Gastrocnemius medialis (tissue), 4 donors: ENCODE data around the gene DIP2A.

Experiments
- POLR2A ChIP-seq, 2 donors: fragments of 450-650 bp; IDR thresholded peaks; one replicate each; pipeline ENCODE4 v1.6.1; 2017; ENCODE audit warnings: antibody characterized with exemption in 2 of 2, mild to moderate bottlenecking in 2 of 2, moderate library complexity in 2 of 2
- TF ChIP-seq, protein P1 (sequence below), 5 experiments: fragments of 450-650 bp in 3 of 5; fragments of 200-600 bp in 2 of 5; sonication (generic) in 2 of 5; IDR thresholded peaks in 4 of 5; conservative IDR thresholded peaks in 1 of 5; 1 replicate in 4 of 5; 2 replicates in 1 of 5; pipeline ENCODE4 v1.5.1; 2016 to 2019; ENCODE audit warnings: antibody characterized with exemption in 5 of 5, mild to moderate bottlenecking in 3 of 5, moderate library complexity in 3 of 5

DNA sequence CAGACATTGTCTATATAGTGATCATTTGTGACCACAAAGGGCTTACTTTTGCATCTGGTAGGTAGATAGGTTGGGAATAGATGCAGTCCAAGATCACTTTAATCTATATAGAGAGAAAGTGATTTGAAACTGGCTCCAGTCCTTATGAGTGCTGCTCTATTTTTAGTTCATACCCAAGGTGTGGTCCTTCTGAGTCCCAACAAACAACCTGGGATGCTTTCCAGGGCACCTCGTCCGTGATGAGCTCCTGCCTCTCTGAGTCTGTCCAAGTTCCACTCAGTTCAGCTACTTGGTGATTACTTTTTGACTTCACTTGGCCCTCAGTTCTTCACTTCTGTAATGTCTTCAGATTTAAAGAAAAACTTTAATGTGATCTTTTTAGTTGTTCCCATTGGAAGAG, 20.2 kb downstream of the DIP2A start:
- TF ChIP-seq, protein P1, sequence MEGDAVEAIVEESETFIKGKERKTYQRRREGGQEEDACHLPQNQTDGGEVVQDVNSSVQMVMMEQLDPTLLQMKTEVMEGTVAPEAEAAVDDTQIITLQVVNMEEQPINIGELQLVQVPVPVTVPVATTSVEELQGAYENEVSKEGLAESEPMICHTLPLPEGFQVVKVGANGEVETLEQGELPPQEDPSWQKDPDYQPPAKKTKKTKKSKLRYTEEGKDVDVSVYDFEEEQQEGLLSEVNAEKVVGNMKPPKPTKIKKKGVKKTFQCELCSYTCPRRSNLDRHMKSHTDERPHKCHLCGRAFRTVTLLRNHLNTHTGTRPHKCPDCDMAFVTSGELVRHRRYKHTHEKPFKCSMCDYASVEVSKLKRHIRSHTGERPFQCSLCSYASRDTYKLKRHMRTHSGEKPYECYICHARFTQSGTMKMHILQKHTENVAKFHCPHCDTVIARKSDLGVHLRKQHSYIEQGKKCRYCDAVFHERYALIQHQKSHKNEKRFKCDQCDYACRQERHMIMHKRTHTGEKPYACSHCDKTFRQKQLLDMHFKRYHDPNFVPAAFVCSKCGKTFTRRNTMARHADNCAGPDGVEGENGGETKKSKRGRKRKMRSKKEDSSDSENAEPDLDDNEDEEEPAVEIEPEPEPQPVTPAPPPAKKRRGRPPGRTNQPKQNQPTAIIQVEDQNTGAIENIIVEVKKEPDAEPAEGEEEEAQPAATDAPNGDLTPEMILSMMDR (IDR thresholded peaks at IDR 0.05 in 4 of 5, conservative IDR thresholded peaks at IDR 0.05 in 1 of 5) = no peak
- TF ChIP-seq POLR2A (IDR thresholded peaks at IDR 0.05) = no peak
